OCI-M1 (cell line): ENCODE measurements around the gene ANXA11.
"Not testable (repeated sequence)": the region's sequence is repeated elsewhere in the genome, so short reads cannot be mapped to it uniquely, and the experiment has no call there.

Source experiments
- DNase-seq: peaks from one replicate; lab custom pipeline; 2025; lab: John Stamatoyannopoulos, UW

ANXA11 gene

GRCh38 chr10:80205477-80206276 is at the start of gene ANXA11:
TSS of gene ANXA11 (minus strand) at chr10:80205537. CDS start at chr10:80172861, 32,676 bp downstream.
- peak; percentile 93 for DNase-seq

DNA sequence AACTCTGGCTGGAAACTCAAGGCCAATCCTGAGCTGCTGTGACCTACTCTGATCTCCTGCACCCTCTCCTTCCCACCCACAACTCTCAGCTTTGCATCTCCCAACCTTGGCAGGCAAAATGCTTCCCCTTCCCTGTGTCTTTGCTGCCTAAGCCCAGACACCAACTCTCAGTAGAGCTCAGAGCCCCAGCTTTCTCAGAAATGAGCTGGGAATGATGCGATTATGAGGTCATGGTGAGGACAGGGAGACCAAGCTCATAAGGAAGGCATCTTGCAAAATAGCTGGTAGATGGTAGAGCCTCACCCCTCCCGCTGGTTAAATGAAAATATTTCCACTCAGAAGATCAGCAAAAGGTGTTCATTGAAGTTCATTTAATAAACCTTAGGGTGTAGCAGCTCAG is 49.4 kb upstream of the ANXA11 start:
- DNase-seq = not testable (repeated sequence)

GRCh38 chr10:80253963-80254271 is 48.6 kb upstream of the ANXA11 start:
- not testable (repeated sequence) for DNase-seq

- DNase-seq = no peak
These were observed 48.1 kb upstream of the ANXA11 start for GRCh38 chr10:80253266-80253962.

DNA sequence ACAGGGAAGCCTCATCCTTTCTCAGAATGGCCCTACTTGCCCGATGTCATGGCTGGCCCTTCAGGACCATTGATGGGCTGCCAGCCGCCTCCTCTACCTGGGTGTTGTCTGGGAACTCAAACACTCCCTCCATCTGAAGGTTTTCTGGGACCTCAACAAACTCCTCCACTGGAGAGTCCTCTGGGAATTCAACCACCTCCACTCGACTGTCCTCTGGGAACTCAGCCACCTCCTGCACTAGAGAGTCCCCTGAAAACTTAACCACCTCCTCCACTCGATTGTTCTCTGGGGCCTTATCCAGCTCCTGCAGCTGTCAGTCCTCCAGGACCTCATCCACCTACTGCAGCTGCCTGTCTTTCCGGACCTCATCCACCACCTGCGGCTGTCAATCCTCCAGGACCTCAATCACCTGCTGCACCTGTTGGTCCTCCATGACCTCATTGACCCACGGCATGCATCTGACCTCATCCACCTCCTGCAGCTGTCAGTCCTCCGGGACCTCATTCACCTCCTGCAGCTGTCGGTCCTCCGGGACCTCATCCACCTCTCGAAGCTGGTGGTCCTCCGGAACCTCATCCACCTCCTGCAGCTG is 47.1 kb upstream of the ANXA11 start:
- DNase-seq = no peak

DNA sequence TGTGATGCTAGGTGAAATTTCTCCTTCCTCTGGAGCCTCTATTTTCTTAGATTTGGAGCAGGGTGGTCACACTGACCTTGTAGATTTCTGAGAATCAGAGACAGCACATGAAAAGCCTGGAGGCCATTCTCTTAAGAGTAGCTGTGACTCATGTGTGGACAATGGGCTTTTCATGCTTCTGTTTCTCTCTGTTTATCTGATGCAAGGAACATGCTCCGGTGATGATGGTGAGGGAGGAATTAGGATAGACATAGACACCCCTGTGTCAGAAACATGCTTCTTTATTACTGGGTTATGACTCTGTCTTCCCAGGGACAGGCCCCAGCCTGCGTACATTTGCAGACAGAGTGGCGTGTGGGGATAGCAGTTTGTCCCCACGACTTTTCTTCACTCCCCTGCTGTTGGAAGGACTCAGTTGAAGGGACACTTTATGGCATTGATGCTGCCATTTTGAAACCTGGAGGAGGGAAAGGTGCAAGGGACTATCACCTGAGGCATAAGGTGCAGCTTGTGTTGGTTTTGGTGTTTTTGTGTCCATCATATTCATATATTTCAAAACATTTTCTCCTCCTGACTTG is 46.5 kb upstream of the ANXA11 start:
- DNase-seq = not testable (repeated sequence)

- not testable (repeated sequence) for DNase-seq
These were observed 45.1 kb upstream of the ANXA11 start for GRCh38 chr10:80250399-80250798.

DNA sequence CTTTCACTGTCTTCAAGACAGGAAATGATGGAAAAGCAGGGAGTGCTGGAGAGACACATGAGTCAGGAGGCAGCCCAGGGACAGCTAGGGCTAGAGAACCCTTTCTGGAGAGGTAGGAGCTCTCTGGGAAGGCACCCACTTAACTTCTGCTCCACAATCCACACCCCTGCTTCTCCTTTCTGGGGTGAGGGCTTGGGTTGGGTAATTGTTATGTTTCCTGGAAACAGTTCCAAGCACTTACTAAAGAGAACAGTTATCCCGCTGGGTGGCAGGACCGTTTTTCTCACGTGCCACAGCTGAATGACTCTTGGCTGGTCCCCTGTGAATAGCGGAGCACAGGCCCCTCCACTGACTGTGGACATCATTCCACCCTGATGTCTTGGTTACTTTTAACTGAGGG is 44.6 kb upstream of the ANXA11 start:
- not testable (repeated sequence) for DNase-seq

GRCh38 chr10:80247611-80248010 is 42.3 kb upstream of the ANXA11 start:
- not testable (repeated sequence) for DNase-seq

DNA sequence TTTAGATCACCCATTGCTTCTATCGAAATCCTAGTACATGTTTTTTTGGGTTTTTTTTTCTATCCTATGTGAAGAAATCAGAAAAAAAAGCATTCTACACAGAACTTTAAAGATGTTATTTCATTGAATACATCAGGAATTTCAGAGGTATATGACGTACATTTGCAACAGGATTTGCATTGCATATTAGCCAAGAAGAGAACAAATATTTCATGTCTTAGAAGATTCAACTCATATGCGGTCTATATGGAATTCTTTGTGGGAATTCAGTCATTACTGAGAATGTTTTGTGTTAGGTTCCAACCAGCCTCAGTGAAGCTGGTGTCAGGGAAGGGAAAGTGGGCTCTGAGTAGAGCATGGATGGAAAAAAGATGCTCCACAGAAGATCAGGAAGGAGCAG is 39.0 kb upstream of the ANXA11 start:
- not testable (repeated sequence) for DNase-seq

DNA sequence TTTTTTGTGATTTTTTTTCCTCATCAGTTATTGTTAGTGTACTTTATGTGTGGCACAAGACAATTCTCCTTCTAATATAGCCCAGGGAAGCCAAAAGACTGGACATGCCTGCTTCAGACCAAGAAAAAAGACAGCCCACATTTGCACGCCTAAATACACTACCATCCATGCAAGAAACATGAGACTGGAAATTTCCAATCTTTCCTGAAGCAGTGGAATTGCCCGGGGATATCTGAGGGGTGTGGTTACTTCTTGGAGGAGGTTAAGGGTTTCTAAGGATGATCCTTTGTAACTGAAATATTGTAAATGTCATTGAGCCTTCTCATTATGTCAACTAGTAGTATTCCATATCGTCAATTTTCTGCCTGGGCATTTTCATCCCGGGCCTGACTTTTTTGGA is 37.0 kb upstream of the ANXA11 start:
- not testable (repeated sequence) for DNase-seq

GRCh38 chr10:80236457-80236856 is 31.1 kb upstream of the ANXA11 start:
- not testable (repeated sequence) for DNase-seq

DNA sequence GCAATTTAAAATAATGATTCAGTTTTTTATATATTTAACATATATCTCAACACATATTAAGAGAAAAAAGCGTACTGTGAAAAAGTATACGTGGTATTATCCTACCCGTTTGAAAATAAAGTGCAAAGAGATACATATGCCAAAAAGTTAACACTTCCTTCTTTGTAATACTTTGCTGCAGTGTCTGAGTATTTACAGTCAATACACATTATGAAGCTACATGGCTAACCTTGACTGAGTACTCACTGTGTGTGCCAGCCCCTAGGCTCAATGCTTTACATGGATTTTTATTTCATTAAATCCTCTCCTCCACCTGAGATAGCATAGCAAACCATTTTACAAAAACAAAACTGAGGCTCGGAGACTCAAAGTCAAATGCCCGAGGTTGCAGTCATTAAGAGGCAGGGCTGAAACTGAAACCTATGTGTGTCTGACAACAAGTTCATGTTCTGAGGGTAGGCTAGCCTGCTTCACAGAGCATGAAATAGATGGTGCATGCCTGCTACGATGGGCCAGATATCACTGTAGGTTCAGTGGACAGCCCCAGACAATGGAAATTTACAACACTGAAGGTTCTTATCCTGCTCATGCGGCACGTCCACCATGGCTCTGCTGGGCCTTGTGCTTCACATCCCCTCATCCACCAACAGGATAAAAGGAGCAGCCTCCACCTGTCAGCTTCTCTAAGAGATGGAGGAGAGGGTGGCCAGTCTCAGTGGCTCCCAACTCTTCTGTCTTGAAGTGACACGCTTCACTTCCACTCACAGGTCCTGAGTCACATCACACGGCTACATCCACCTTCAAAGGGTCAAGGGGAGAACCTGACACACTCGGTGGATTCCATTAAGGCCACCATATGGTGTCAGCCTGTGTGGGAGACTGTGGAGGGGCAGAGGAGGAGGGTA is 29.2 kb upstream of the ANXA11 start:
- peak; percentile 24 for DNase-seq

- not testable (repeated sequence) for DNase-seq
These were observed 28.5 kb upstream of the ANXA11 start for GRCh38 chr10:80233871-80234270.

- not testable (repeated sequence) for DNase-seq
These were observed 21.4 kb upstream of the ANXA11 start for GRCh38 chr10:80226723-80227122.

GRCh38 chr10:80223031-80223419 is 17.7 kb upstream of the ANXA11 start:
- not testable (repeated sequence) for DNase-seq

DNA sequence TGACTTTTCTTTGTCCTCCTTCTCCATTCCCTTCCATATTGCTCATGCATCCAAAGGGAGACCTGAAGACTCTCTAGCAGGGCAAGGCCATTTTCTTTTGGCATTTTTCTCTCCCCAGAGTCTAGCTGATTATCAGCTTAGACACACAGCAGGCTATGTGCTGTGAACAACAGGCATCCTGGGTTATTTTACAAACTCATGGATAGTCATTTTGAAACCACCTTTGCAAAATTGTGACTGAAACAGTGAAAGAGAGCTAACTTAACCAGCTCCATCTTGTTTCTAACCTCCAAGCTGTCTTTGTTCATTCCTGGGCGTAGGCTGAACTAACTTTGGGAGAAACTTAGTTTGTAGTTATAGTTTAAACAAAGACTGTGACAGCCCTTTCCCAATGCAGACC is 13.5 kb upstream of the ANXA11 start:
- not testable (repeated sequence) for DNase-seq

DNA sequence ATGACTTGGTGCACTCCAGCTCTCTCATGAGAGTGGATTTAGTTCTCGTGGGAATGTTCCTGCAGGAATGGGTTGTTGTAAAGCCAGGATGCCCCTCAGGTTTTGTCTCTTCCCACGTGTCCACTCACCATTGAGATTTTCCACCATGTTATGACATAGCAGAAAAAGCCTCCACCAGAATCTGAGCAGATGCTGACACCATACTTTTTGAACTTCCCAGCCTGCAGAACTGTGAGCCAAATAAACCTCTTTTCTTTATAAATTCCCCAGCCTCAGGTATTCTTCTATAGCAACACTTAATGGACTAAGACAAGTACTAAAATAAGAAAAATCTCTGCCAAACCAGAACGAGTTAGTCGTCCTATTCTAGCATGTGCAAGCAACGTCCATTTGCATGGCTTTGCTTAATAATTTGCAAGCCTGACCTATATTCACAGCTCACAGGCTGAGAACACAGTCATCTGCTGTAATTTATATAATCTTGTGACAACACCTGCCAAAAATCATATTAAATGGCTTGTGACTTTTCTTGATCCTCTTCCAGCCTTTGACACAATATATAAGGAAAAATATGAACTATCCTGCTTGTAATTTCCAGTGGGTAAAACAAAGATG is 9.1 kb upstream of the ANXA11 start:
- not testable (repeated sequence) for DNase-seq

DNA sequence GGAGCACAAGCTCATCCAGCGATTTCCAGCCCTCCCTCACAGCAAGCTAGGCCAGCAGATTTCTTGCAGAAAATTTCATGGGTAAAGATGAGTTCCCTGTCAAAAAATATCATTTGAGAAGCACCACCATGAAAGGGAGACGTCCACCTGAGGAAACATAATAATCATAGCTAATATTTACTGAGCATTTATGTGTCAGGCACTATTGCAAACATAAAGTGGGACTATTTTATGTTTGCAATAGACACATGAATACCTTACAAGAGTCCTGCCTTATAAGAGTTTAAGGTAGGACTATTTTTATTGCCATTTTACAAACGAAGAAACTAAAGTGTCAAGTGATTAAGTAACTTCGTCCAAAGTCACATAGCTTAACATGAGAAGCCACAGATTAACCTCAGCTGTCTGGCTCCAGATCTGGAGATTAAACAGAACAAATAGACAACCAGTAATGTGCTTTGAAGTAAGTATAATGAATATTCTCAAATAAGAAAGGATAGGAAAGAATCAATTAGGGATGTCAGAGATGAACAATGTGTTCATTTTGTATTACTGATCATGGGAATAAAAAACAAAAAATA is 7.3 kb upstream of the ANXA11 start:
- peak; percentile 46 for DNase-seq

DNA sequence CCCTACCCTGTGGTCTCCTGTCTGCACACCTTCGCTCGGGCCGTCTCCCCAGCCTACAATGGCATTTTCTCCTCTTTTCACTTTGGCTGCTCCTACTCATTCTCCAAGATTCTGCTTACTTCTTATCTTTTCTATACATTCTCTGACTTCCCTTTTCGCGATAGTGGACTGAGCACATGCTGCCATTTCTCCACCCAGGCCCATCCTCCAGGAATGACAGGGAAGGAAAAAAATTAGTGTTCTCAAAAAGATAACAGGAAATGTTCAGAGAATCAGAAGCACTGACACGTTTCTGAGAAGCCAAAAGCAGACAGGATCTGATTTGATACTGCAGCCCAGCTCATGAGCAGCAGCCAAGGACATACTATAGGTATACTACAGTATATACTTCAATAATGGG is 6.4 kb upstream of the ANXA11 start:
- DNase-seq = peak; percentile 90

GRCh38 chr10:80210259-80210658 is 4.9 kb upstream of the ANXA11 start:
- DNase-seq = no peak
